ENCODE data around the gene NEDD4L.

Gene NEDD4L

DNA sequence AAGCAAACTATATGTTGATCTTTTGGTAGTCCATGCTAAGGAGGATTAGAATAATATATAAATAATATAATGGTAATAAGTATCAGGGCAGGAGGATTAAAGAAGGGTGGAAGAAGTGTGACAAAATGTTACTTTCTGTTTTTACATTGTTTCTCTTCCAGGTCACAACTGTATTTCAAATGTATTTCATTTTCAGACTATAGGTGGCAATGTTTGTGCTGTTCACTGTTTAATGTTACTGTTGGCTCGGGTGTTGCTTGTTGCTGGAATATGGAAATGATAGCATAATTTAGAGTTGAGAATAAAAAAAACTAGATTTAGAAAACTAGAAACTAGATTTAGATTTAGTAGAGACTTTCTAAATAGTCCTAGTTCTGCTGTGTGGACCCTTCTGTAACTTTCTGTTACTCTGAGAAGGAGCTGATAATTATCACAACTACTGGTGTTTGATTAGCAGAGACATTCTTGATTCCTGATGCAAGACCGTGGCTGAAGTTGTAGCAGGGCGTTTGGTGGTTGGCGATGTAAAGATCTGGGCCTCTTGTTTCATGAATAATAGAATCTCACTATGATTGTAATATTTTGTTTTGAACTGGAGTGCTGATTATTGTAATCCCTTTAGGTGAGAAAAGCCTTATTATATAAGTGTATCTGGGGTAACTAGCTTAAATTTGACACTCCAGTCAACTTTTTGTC lies 7.9 kb downstream of the NEDD4L start:
- DNase-seq = peak in 1 of 58 donors; percentile 23

DNA sequence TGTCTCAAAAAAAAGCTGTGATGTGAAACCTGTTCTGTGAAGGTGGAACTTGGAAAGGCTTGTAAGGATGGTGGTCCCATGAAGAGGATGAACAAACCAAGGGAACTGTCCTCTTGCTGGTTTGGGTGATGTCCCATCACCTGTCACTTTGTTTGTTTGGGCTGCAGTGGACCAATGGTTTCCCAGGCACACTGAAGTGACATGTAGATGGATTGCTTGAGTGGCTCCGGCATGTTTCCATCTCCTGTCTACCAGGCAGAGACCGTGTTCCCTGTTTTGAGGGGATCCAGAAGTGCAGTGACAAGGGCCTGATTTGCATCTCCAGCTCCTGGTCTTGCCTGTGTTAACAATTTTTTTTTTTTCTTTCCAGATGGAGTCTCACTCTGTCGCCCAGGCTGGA lies 8.9 kb downstream of the NEDD4L start:
- no peak for DNase-seq

DNA sequence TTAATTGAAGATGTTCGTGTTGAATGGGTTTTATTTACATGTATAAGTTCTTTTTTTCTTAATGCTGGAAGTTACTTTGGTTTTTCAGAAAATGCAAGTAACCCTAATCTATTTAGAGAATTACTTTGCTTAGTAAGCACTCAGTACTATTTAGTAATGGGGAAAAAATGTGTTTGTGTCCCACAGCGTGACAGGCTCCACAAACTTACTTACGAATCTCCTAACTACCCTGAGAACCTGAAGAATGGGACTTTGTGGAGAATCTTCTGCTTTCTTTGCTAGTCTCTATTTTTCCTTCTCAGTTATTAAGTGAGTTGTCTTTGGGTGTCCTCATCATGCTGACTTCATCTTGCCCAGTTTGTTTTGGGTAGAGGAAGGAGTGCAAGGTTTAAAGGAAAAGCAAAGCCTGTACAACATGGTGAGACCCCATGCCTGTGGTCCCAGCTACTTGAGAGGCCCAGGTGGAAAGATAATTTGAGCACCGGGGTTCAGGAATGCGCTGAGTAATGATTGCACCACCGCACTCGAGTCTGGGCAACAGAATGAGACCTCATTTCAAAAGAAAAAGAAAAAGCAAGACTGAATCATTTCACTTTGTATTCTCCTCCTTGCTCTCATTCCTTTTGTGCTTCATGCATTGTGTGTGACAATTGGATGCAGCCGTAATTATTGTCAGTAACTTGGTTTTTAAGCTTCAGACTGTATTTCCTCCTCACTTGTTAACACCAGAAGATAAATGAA lies 10.2 kb downstream of the NEDD4L start:
- DNase-seq = no peak

DNA sequence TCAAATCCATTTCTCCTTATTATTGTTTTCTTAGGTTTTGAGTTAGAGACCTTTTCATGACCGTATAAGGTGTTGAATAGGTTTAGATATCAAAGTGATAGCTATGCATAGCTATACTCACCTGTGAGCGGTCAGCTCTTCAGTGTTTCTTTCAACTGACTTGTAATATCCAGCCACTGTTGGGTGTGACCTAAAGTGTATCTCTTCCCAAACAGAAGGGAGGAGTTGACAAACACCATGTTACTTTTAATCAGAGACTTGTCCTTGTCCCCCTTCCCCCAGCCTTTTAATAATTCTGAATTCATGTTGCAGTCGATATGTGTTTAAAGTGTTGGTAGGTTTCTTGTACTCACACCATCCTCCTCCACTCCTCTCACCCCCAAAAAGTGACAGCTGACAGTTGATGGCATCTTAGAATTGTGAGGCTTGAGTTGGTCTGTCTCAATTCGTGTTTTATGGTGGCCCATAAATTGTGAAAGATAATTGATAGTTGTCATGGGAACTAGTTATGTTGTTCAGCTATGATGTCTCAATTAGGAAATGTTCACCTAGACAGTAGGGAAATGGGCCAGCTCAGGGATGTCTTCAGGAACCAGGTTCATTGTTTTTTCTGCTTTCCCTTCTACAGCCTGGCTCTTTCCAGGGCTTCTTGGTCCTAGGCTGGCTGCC lies 12.0 kb downstream of the NEDD4L start:
- no peak for DNase-seq

- no peak for DNase-seq
Observed at GRCh38 chr18:58056852-58057251, 12.8 kb downstream of the NEDD4L start.

GRCh38 chr18:58057291-58057965 lies 13.4 kb downstream of the NEDD4L start:
- DNase-seq = peak in 18 of 58 donors; percentile 2 to 48 (median 19)

- DNase-seq = no peak
Observed at GRCh38 chr18:58058720-58059119, 14.7 kb downstream of the NEDD4L start.

- no peak for DNase-seq
Observed at GRCh38 chr18:58060254-58060653, 16.2 kb downstream of the NEDD4L start.

DNA sequence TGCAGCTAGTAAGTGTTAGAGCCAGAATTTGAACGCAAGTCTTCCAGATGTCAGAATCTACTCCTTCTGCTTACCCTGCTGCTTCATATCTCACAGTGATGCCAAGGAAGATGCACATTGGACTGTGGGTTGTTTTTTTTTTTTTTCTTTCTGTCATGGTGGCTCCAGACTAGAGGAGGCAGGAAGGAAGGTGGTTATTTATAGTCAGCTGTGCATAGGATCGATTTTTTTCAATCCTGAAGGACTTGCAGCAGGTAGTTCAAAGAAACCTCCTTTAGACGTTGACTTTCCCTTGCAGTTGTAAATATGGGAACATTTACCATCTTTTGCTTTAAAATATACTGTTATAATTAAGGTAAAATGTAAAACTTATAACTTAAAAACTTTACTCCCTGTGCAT lies 17.3 kb downstream of the NEDD4L start:
- no peak for DNase-seq

- no peak for DNase-seq
Observed at GRCh38 chr18:58064406-58064998, 20.5 kb downstream of the NEDD4L start.

DNA sequence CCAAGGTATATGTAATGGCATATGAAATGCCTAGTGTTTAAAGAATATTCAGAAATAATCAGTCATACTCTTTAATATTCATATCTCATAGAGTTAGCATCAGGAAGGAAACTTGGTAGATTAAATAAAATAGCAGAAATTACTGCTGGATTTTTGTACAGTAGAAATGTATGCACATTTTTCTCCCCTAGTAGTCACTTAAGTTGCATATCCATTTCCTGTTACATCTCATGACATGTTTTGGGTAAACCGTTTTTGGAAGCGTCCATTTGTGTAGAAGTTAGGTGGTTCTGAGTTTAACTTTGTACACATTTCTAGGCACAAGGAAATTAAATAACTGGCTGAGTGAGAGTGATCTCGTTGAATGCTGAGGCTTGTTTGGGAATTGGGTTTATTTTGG lies 21.9 kb downstream of the NEDD4L start:
- DNase-seq = no peak

DNA sequence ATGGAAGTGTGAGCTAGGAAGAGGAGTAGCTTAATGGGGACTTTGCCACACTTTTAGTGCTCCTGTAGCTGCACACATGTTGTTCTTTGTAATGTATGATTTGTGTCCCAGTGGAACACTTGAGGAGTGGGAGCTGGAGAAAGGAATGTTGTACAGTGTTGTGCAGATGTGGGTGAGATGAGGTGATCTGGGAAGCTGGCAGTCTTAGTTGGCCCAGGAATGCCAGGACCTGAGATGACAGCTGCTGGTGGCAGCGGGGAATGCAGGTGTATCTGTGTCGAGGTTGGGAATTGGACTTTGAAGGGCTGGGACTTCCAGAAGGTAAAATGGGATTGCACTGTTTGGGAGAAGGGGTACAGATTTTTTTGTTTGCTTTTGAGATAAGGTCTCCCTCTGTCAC lies 23.6 kb downstream of the NEDD4L start:
- DNase-seq = no peak

GRCh38 chr18:58069099-58069498 lies 25.1 kb downstream of the NEDD4L start:
- no peak for DNase-seq

GRCh38 chr18:58069721-58070292 lies 25.8 kb downstream of the NEDD4L start:
- no peak for DNase-seq

DNA sequence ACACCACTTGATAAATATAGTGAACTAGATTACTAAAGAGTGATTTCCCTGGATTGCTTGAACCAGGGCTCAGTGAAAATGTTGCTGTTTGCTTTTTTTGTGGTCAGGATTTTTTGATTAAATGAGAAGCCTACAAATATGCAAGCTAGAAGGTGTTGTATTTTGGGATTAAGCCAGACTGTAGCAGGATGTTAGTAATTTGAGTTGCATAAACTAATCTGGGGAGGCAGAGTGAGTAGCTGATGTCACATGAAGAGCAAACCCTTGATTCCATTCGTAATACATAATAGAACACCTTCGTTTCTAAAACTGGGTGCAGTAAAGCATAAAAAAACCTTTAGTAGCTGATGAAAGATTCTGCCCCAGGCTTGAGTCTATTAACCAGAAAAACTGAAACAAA lies 32.0 kb downstream of the NEDD4L start:
- no peak for DNase-seq

DNA sequence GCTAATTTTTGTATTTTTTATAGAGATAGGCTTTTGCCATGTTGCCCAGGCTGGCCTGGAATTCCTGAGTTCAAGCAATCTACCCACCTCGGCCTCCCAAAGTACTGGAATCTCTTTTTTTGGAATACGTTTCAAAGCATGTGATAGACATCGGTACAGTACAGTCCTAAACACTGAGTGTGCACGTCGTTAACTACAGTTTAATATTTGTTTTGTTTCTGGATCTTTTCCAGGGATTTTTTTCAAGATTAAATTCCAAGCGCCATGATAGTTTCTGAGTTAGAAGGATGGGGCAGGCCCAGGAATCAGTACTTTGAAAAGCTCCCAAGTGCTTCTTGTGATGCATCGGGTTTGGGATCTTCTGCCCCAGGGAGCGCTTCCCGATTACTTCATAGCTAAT lies 33.3 kb downstream of the NEDD4L start:
- no peak for DNase-seq

GRCh38 chr18:58078889-58079573 lies 35.0 kb downstream of the NEDD4L start:
- no peak for DNase-seq

DNA sequence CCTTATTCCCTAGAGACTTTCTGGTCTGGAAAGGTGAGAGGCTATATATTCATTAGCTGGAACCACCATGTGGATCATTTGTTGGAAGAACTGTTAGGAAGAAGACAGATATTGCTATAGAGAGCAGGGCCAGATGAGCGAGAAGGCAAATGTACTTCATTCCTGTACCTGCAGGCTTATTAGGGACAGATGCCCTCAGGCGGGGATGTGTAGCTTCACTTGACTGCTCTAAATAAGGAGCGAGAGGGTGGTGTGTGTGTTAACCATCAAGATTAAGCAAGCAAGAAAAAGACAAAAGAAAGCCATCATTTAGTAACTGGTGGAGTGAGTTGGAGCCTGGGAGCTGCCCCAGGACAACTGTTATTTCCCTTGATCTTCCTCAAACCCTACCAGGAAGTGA lies 36.4 kb downstream of the NEDD4L start:
- no peak for DNase-seq

- DNase-seq = no peak
Observed at GRCh38 chr18:58087928-58088690, 44.1 kb downstream of the NEDD4L start.

- no peak for DNase-seq
Observed at GRCh38 chr18:58088691-58089065, 44.7 kb downstream of the NEDD4L start.

Measured in anterior cingulate cortex (tissue), 58 donors.